HEK293T (cell line): ENCODE results near the gene CYP2D6.

Source experiments
- CTCF ChIA-PET: fragments of 350-600 bp; formaldehyde crosslinking; extraction: SDS; loops from one replicate; lab custom pipeline; 2021; ENCODE audit warnings: antibody characterized with exemption, inconsistent platforms; lab: Yijun Ruan, JAX
- POLR2A ChIA-PET: fragments of 350-600 bp; formaldehyde crosslinking; extraction: SDS; loops from one replicate; lab custom pipeline; 2020; ENCODE audit warnings: antibody characterized with exemption, inconsistent platforms; lab: Yijun Ruan, JAX
- DNase-seq: peaks from one replicate; pipeline ENCODE4 v3.0.0; 2012; ENCODE audit warnings: mixed read lengths; ENCODE audit errors: extremely low spot score
- ARNT ChIP-seq: fragments of 450-650 bp; IDR thresholded peaks from 2 replicates; pipeline ENCODE4 v1.6.1; 2017; ENCODE audit warnings: mild to moderate bottlenecking
- BHLHE40 ChIP-seq: fragments of 450-650 bp; IDR thresholded peaks from 2 replicates; pipeline ENCODE4 v1.6.1; 2016; ENCODE audit warnings: mild to moderate bottlenecking, moderate library complexity, borderline replicate concordance
- CTBP1 ChIP-seq: fragments of 450-650 bp; IDR thresholded peaks from 2 replicates; pipeline ENCODE4 v1.6.1; 2016; ENCODE audit warnings: borderline replicate concordance
- ELF4 ChIP-seq: fragments of 450-650 bp; IDR thresholded peaks from 2 replicates; pipeline ENCODE4 v1.6.1; 2017; ENCODE audit warnings: antibody characterized with exemption
- FOXA1 ChIP-seq: fragments of 450-650 bp; IDR thresholded peaks from 2 replicates; pipeline ENCODE4 v1.6.1; 2016; ENCODE audit warnings: mild to moderate bottlenecking
- FOXK2 ChIP-seq: fragments of 450-650 bp; IDR thresholded peaks from 2 replicates; pipeline ENCODE4 v1.6.1; 2016; ENCODE audit warnings: mild to moderate bottlenecking
- FOXM1 ChIP-seq: fragments of 450-650 bp; IDR thresholded peaks from 2 replicates; pipeline ENCODE4 v1.6.1; 2017; ENCODE audit warnings: mild to moderate bottlenecking, borderline replicate concordance
- HDGF ChIP-seq: fragments of 450-650 bp; IDR thresholded peaks from 2 replicates; pipeline ENCODE4 v1.6.1; 2017; ENCODE audit warnings: antibody characterized with exemption, borderline replicate concordance
- L3MBTL2 ChIP-seq: fragments of 450-650 bp; conservative IDR thresholded peaks from 2 replicates; pipeline ENCODE4 v1.6.1; 2016; ENCODE audit warnings: mild to moderate bottlenecking
- LEF1 ChIP-seq: fragments of 450-650 bp; IDR thresholded peaks from 2 replicates; pipeline ENCODE4 v1.6.1; 2017; ENCODE audit warnings: mild to moderate bottlenecking, borderline replicate concordance
- NFRKB ChIP-seq: fragments of 450-650 bp; IDR thresholded peaks from 2 replicates; pipeline ENCODE4 v1.6.1; 2016; ENCODE audit warnings: mild to moderate bottlenecking, moderate library complexity
- PKNOX1 ChIP-seq: fragments of 450-650 bp; IDR thresholded peaks from 2 replicates; pipeline ENCODE4 v1.6.1; 2016
- SP1 ChIP-seq: fragments of 450-650 bp; IDR thresholded peaks from 2 replicates; pipeline ENCODE4 v1.6.1; 2017
- SUZ12 ChIP-seq: fragments of 450-650 bp; IDR thresholded peaks from 2 replicates; pipeline ENCODE4 v1.6.1; 2016; ENCODE audit warnings: mild to moderate bottlenecking
- TARDBP ChIP-seq: fragments of 450-650 bp; IDR thresholded peaks from 2 replicates; pipeline ENCODE4 v1.6.1; 2016
- ZNF384 ChIP-seq: fragments of 450-650 bp; IDR thresholded peaks from 2 replicates; pipeline ENCODE4 v1.6.1; 2016

The CYP2D6 gene

GRCh38 chr22:42171946-42172719 is 41.5 kb upstream of the CYP2D6 start:
- TF ChIP-seq NFRKB (no peak), ZNF384 (no peak), LEF1 (no peak), SUZ12 (no peak), FOXA1 (no peak), HDGF (no peak), FOXM1 (no peak), CTBP1 (no peak), PKNOX1 (no peak), SP1 (no peak)
- DNase-seq, result no peak
- ChIA-PET CTCF (interaction anchor here (0.7 to 2.6 kb wide), 2 partner anchors 272 to 346 kb away, joined by 3 to 15 read pairs; no protein-coding TSS in a partner anchor), POLR2A (interaction anchor here (1.2 kb wide), 1 partner anchor 10 kb away, joined by 3 read pairs; no protein-coding TSS in a partner anchor)

GRCh38 chr22:42171417-42171816 is 40.8 kb upstream of the CYP2D6 start:
- no peak for DNase-seq
- TF ChIP-seq TARDBP, result no peak
- no peak for TF ChIP-seq SUZ12
- TF ChIP-seq FOXK2, result no peak
- TF ChIP-seq HDGF, result no peak
- CTCF ChIA-PET, result interaction anchor here (0.6 to 0.7 kb wide), 4 partner anchors 9 to 345 kb away, joined by 3 to 4 read pairs (median 3); no protein-coding TSS in a partner anchor
- POLR2A ChIA-PET, result no interaction called here

- TF ChIP-seq LEF1 (no peak), TARDBP (no peak), PKNOX1 (no peak), SP1 (no peak), CTBP1 (no peak)
- DNase-seq, result no peak
- CTCF ChIA-PET, result interaction anchor here (0.6 to 0.7 kb wide), 4 partner anchors 10 to 276 kb away, joined by 3 to 9 read pairs (median 4); no protein-coding TSS in a partner anchor
- POLR2A ChIA-PET, result no interaction called here
Measured at GRCh38 chr22:42170946-42171345, 40.3 kb upstream of the CYP2D6 start.

- POLR2A ChIA-PET, result no interaction called here
Measured at GRCh38 chr22:42169055-42169469, 38.5 kb upstream of the CYP2D6 start.

GRCh38 chr22:42168476-42168875 is 37.9 kb upstream of the CYP2D6 start:
- no peak for DNase-seq
- TF ChIP-seq NFRKB (no peak), ZNF384 (no peak), FOXM1 (no peak), FOXK2 (no peak), LEF1 (no peak), BHLHE40 (no peak), ELF4 (no peak), SUZ12 (no peak), HDGF (no peak), L3MBTL2 (no peak), TARDBP (no peak), SP1 (no peak), CTBP1 (no peak), PKNOX1 (no peak), FOXA1 (no peak), ARNT (no peak)
- ChIA-PET CTCF (no interaction called here), POLR2A (no interaction called here)

More at GRCh38 chr22:42169055-42169469, 38.5 kb upstream of the CYP2D6 start:
- peak; percentile 81 for DNase-seq
- CTCF ChIA-PET, result interaction anchor here (0.7 to 1.6 kb wide), 5 partner anchors 29 to 275 kb away, joined by 3 to 18 read pairs (median 4); no protein-coding TSS in a partner anchor
- TF ChIP-seq FOXM1, result no peak
- TF ChIP-seq ARNT, result no peak
- no peak for TF ChIP-seq HDGF
- no peak for TF ChIP-seq BHLHE40
- no peak for TF ChIP-seq ELF4
- TF ChIP-seq CTBP1, result no peak
- no peak for TF ChIP-seq SP1
- TF ChIP-seq NFRKB, result no peak
- TF ChIP-seq PKNOX1, result no peak
- TF ChIP-seq L3MBTL2, result no peak
- no peak for TF ChIP-seq FOXA1
- no peak for TF ChIP-seq TARDBP
- TF ChIP-seq LEF1, result no peak
- no peak for TF ChIP-seq FOXK2
- no peak for TF ChIP-seq ZNF384
- TF ChIP-seq SUZ12, result no peak
